Tongue (tissue), 2 donors: ENCODE results near the gene KRT83. TPM values are rescaled to one million over a fixed set of nuclear protein-coding genes. Genes with fewer than 3 reads are reported as not detected.
"Not testable (repeated sequence)": the region's sequence is repeated elsewhere in the genome, so short reads cannot be mapped to it uniquely, and the experiment has no call there.

Experiments used
- DNase-seq: peaks from one replicate; pipeline ENCODE4 v3.0.0-alpha.2; 2015
- total RNA-seq: library from RNA; depleted of rRNA; stranded (reverse); fragments of >200 nt; gene quantifications from one replicate; pipeline ENCODE4 v1.2.3, GENCODE V29; 2014

The KRT83 gene
- total RNA-seq, 1 donor from 2014 or later, result not detected

DNA sequence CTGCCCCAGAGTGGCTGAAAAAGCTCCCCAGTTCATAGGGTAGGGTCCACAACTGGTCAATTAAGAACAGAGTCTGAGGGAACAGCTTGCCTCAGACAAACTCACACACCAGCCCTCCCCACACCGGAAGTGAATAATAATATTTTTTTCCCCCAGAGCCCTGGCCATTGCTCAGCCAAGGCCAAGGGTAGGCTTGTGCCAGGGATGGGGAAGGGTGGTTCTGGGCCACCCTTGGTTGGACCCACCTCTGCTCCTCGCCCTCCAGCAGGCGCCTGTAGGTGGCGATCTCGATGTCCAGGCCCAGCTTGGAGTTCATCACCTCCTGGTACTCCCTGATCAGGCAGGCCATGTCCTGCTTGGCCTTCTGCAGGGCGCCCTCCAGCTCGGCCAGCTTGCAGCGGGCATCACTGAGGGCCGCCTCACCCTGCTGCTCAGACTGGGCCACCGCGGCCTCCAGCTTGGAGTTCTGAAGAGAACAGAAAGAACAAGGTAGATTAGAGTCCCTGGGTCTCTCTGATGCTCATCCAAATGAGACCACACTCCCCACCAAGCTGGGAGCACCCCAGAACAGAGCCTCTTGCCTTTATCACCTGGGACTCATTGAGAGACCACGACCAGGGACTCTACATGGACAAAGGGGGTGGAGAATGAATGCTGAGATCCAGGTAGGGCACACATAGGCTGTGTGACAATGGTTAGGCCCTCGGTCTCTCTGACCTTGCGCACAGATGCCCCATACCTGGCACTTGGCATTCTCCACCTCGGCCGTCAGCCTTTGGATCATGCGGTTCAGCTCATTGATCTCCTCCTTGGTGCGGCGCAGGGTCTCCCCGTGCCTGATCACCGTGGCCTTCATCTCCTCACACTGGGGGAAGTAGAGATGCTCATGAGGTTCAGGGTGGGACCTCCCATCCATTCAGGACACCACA is 34.1 kb downstream of the KRT83 start:
- not testable (repeated sequence) for DNase-seq

GRCh38 chr12:52285851-52286530 is 35.2 kb downstream of the KRT83 start:
- no peak for DNase-seq

DNA sequence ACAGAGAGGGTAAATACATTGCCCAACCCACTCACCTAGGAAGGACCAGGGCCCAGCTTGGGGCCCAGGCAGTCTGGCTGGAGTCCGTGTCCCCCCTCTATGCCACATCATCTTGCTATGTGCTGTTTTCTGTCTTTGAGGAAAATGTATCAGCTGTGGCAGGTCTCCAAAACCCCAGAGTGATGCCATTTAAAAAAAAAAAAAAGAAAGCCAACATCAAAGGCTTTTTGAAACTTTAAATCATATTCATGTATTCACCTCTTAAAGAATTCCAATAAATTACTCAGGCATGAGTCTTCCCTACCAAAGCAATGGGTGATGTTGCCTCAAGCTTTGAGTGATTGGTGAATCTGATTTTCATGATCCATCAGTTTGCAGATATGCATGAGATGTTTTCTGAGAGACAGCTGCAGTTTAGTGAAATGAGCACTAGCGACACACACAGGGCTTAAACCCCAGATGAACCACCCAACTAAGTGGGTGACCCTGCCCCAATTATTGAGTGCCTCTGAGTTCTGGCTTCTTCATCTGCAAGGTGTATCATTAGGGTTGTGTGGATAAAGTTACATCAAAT is 35.9 kb downstream of the KRT83 start:
- DNase-seq, result no peak

GRCh38 chr12:52284562-52285171 is 36.5 kb downstream of the KRT83 start:
- DNase-seq, result no peak

DNA sequence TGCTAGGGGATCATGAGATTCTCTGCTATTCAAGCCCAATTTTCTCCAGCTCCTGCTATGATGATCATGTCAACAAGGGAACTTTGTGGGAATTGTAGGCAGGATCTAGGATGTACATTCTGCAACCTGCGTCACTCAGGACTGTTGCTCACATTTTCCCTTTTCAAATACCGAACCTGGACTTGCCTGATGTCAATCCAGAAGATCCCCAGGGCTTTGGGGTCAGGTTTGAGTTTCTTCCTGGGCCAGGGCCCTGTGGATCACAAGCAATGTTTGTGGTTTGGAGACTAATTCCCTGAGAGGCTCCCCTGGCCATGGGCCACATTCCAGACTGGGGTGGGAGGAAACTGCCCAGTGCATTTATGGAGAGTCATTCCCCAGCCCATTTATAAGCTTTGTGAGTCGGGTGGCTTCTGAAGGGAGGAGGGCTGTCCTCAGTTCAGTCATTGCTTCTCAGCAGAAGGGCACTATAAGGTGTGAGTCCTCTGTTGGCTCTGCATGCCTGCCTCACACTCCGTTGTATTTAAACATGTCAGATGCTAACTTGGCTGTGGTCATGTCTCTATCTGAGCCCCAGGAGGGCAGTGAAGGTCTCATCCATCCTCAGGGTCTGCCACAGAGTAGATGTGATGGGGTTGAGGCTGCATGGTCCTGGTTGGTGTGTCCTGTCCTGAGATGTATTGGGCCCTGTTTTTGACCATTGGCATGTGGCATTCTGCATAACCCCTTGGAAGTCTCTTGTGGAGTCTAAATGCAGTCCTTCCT is 40.2 kb downstream of the KRT83 start:
- DNase-seq, result peak; percentile 47

DNA sequence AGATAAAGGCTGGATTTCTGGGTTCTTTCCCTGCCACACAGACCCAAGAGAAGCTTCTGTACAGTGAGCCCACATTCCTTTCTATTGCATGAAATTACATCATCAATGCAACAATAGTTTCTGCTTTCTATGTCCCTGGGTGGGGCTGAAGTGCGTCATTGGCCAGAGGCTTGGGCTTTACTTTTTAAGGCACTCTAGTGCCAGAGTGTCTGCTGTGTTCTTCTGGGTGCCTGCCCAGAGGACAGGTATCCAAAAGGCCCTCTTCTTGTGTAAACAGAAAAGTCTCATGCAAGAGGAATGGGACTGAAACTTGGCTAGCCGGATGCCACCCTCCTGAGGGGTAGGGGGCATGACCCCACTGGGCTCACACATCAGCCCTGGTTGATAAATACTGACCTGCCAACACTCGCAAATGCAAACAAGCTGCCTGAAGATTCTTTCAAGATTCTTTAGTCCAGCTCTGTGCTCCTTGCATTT is 40.8 kb downstream of the KRT83 start:
- DNase-seq, result peak; percentile 62

GRCh38 chr12:52279422-52280318 is 41.5 kb downstream of the KRT83 start:
- DNase-seq, result no peak

GRCh38 chr12:52278575-52279421 is 42.4 kb downstream of the KRT83 start:
- peak; percentile 85 for DNase-seq

DNA sequence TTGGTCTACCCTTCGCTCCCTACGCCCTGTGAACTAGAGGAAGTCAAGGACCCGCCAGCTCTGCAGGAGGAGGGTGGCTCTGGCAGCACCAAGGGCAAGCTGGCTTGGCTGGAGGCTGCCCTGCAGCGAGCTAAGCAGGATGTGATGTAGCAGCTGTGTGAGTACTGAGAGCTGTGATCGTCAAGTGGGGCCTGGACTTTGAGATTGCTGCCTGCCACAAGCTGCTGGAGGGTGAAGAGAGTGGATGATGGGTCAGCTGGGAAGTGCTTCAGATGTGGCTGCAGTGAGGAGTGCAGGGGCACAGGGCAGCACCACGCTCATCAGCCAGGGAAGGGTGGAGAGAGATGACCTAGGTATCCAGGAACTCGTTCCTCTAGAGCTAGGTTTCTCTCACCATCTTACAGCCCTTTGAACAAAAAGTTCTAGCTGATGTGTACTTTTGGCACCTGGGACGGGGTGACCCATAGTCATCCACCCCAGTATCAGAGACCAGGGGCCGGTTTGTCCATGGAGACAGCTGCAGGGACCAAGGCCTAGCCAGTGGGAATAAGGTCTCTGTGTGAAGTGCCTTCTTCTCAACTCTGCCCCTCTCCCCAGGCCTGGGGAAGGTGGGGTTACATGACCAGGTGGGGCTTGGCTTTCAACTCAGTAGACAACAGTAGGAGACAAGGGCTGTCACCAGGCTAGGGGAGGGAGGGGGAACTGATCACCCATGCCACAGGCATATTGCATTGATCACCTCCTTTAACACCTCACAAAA is 43.5 kb downstream of the KRT83 start:
- DNase-seq, result no peak

- no peak for DNase-seq
Measured at GRCh38 chr12:52275686-52276085, 45.5 kb downstream of the KRT83 start.

DNA sequence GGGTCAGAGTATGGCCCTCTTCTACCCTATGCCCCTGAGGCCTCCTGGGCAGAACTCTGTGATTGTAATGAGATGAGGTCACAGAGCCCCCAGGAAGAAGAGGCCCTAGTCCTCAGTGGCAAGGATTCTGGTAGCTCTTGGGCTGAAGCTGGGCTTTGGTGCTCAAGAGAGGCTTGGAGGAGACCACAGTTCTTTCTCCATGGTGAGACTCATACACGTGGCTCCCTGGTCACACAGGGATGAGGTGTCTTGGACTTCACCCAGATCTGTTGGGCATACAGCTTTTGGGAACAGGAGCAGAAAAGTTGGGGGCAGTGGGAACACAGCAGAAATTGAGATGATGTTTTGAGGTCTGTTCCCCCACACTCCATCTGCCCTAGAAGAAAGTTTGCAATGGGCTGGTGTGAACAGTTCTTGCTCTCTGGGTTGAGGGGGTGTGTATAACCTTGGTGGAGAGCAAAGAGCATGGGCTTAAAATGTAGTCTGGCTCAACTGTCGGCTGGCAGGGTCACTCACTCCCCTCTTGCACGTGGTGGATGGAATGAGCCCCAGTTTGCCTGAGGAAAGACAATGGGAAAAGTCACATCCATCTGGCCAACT is 46.6 kb downstream of the KRT83 start, which contains the start of gene KRT86:
TSS of gene KRT86 (plus strand) at position 125 of the 600 bp plus-strand sequence. CDS start 27,272 bp downstream, outside the sequence.
- no peak for DNase-seq

GRCh38 chr12:52271158-52271557 is 50.0 kb downstream of the KRT83 start:
- no peak for DNase-seq

DNA sequence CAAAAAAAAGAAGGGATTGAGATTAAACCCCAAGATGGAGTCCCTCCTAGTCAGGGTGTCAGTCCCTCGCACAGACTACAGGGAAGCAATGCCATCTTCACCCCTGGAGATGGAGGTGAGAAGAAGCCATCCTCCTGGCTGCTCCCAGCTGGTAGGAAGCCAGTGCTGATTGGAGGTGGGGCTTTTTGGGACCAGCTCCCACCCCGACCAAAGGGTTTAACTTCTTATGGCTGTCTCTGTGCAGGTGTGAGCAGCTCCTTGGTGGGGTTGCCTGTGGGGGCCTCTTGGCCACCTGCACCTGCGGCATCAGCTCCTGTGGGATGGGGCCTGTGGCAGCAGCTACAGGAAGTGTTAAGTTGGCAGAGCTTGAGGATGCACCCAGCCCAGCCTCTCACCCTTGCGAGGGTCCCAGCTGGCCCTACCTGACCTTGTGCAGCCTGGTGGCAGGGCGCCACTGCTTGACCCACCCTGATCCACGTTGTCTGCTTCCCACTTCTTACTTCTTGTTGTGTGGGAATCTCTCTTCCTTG is 50.6 kb downstream of the KRT83 start:
- DNase-seq, result no peak

GRCh38 chr12:52268212-52268611 is 53.0 kb downstream of the KRT83 start:
- no peak for DNase-seq

- DNase-seq, result no peak
Measured at GRCh38 chr12:52267699-52268098, 53.5 kb downstream of the KRT83 start.

GRCh38 chr12:52267266-52267665 is 53.9 kb downstream of the KRT83 start:
- DNase-seq, result no peak

- DNase-seq, result no peak
Measured at GRCh38 chr12:52266514-52266913, 54.7 kb downstream of the KRT83 start.

DNA sequence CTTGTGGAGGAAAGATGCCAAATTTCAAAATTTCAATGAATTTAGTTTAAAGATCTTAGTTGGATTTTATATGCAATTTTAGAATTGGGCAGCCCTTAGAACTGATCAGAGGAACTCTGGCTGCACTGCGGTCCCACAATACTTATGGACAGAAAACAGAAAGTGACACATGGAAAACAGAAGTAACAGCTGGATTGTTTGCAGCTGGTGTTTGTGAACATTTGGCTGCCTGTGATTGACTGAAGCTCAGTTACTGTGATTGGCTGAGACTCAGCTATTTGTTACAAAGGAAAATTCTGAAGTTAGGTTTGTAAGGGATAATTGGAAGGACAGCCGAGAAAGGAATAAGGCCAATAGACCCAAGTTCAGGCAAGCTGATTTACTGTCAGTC is 56.8 kb downstream of the KRT83 start:
- DNase-seq, result peak; percentile 87
